ENCODE data around the gene MAP3K13. TPM values are rescaled to one million over a fixed set of nuclear protein-coding genes. Genes with fewer than 3 reads are reported as not detected.

The MAP3K13 gene
- total and polyA plus RNA-seq, 11 donors = 4.8 to 18.5 (median 11.0) TPM

GRCh38 chr3:185521349-185522138 lies 158.6 kb downstream of the MAP3K13 start:
- no peak for TF ChIP-seq POLR2A (IDR thresholded peaks at IDR 0.05)
- TF ChIP-seq CTCF (IDR thresholded peaks at IDR 0.05) = no peak
- H3K4me1 ChIP-seq = no peaks in the 10 kb centered on the region
- H3K4me3 ChIP-seq = no peak overlapping the region
- 58 to 63% (median 60%) methylated on average over 7 of the region's 7 CpGs for WGBS, 4 donors
- no peaks in the 10 kb centered on the region for H3K27me3 ChIP-seq
- no peaks in the 10 kb centered on the region for H3K9me3 ChIP-seq
- peak; percentile 64 to 92 (median 90) for ATAC-seq
- H3K36me3 ChIP-seq = no peaks in the 10 kb centered on the region
- peak overlapping the region in 4 of 12 donors; percentile 0 to 50 (median 31) for H3K27ac ChIP-seq
- peak in 4 of 5 donors; percentile 33 to 59 (median 47) for DNase-seq
- intact Hi-C loops (cut with DNase I) = loop anchor here in 2 of 10 donors (1.0 to 5.0 kb wide), 2 partner anchors 23 to 36 kb away; no protein-coding TSS in a partner anchor

- H3K27me3 ChIP-seq = no peaks in the 10 kb centered on the region
- intact Hi-C loops (cut with DNase I) = no loop called here
- no peaks in the 10 kb centered on the region for H3K4me1 ChIP-seq
- no peak overlapping the region for H3K27ac ChIP-seq
- no peak for ATAC-seq
- DNase-seq = no peak
- H3K36me3 ChIP-seq = no peaks in the 10 kb centered on the region
- TF ChIP-seq CTCF (IDR thresholded peaks at IDR 0.05) (no peak), POLR2A (IDR thresholded peaks at IDR 0.05) (no peak)
- H3K9me3 ChIP-seq = no peaks in the 10 kb centered on the region
- WGBS, 4 donors = 86 to 90% (median 88%) methylated on average over 2 of the region's 2 CpGs
- no peak overlapping the region for H3K4me3 ChIP-seq
These were observed 163.5 kb downstream of the MAP3K13 start for GRCh38 chr3:185526349-185526951.

GRCh38 chr3:185527364-185527763 lies 164.4 kb downstream of the MAP3K13 start:
- Histone ChIP-seq H3K27ac (no peak overlapping the region), H3K9me3 (no peaks in the 10 kb centered on the region), H3K36me3 (no peaks in the 10 kb centered on the region), H3K4me1 (no peaks in the 10 kb centered on the region), H3K27me3 (no peaks in the 10 kb centered on the region), H3K4me3 (no peak overlapping the region)
- ATAC-seq (no peak), DNase-seq (no peak)
- no peak for TF ChIP-seq POLR2A (IDR thresholded peaks at IDR 0.05)
- no peak for TF ChIP-seq CTCF (IDR thresholded peaks at IDR 0.05)
- 73 to 79% (median 76%) methylated on average over 9 of the region's 9 CpGs for WGBS, 4 donors
- intact Hi-C loops (cut with DNase I) = no loop called here

GRCh38 chr3:185528532-185528931 lies 165.6 kb downstream of the MAP3K13 start:
- Histone ChIP-seq H3K9me3 (no peaks in the 10 kb centered on the region), H3K36me3 (no peaks in the 10 kb centered on the region), H3K4me1 (no peaks in the 10 kb centered on the region), H3K27me3 (no peaks in the 10 kb centered on the region), H3K27ac (no peak overlapping the region), H3K4me3 (no peak overlapping the region)
- WGBS, 4 donors = 90 to 96% (median 94%) methylated on average over 6 of the region's 6 CpGs
- TF ChIP-seq POLR2A (IDR thresholded peaks at IDR 0.05) (no peak), CTCF (IDR thresholded peaks at IDR 0.05) (no peak)
- intact Hi-C loops (cut with DNase I) = no loop called here
- ATAC-seq = no peak
- no peak for DNase-seq
